GM12878 (cell line): ENCODE results near the gene TNKS2. TPM values are rescaled to one million over a fixed set of nuclear protein-coding genes. Genes with fewer than 3 reads are reported as not detected.

Source experiments
- ATAC-seq: fragments of 200-7000 bp; cut with Tn5 transposase; 3 replicates; pipeline ENCODE4 v1.9.1; 2020; ENCODE audit warnings: mild to moderate bottlenecking, moderate library complexity
- BruUV-seq: library from RNA; stranded (reverse); fragments of 400-500 nt; replicated peaks from 2 replicates; lab custom pipeline; 2021; lab: Mats Ljungman, UMichigan
- CTCF ChIA-PET: fragments of 300-600 bp; sonication (Branson Sonifier 250); formaldehyde crosslinking; extraction: SDS; loops from one replicate; lab custom pipeline; 2021; ENCODE audit warnings: inconsistent platforms; lab: Yijun Ruan, JAX
- POLR2A ChIA-PET: fragments of 350-600 bp; formaldehyde crosslinking; extraction: SDS; loops from one replicate; lab custom pipeline; 2021; ENCODE audit warnings: inconsistent platforms; lab: Charles Lee
- RAD21 ChIA-PET: fragments of 300-600 bp; sonication (Branson Sonifier 250); formaldehyde crosslinking; loops from one replicate; lab custom pipeline; 2023; ENCODE audit warnings: antibody characterized with exemption; ENCODE audit not compliant: unreplicated experiment; lab: Charles Lee
- SMC1A ChIA-PET: fragments of 300-600 bp; sonication (Branson Sonifier 250); formaldehyde crosslinking; loops from one replicate; lab custom pipeline; 2023; ENCODE audit not compliant: unreplicated experiment, uncharacterized antibody; lab: Charles Lee
- DNase-seq: peaks from one replicate; pipeline ENCODE4 v3.0.0-alpha.2; 2011; ENCODE audit warnings: low read depth, low spot score
- FAIRE-seq: peaks from 3 replicates; lab custom pipeline; 2011; peaks lifted over from hg19 to GRCh38; lab: Jason Lieb, UNC
- H2AFZ ChIP-seq: 2 replicates; pipeline ENCODE4 v1.6.0; 2011; ENCODE audit warnings: low read depth, low read length, control low read depth; ENCODE audit not compliant: control insufficient read depth
- H3K27ac ChIP-seq: 2 replicates; pipeline ENCODE4 v1.5.1; 2011; ENCODE audit warnings: control low read depth; ENCODE audit not compliant: control insufficient read depth, insufficient read depth
- H3K27me3 ChIP-seq, 2 experiments: replicated peaks in 1 of 2; 2 replicates each; pipeline versions ENCODE4 v1.6.0 to v1.6.1; 2011; ENCODE audit warnings: low read length in 1 of 2; ENCODE audit not compliant: control insufficient read depth in 2 of 2, insufficient read depth in 2 of 2
- H3K36me3 ChIP-seq, 2 experiments: 2 replicates each; pipeline ENCODE4 v1.5.1; 2011; ENCODE audit warnings: low read length in 1 of 2; ENCODE audit not compliant: control insufficient read depth in 2 of 2, insufficient read depth in 2 of 2
- H3K4me1 ChIP-seq: 2 replicates; pipeline ENCODE4 v1.6.1; 2011; ENCODE audit warnings: mild to moderate bottlenecking, low read length, moderate library complexity, mixed read lengths; ENCODE audit not compliant: control insufficient read depth, insufficient read depth
- H3K4me2 ChIP-seq: 2 replicates; pipeline ENCODE4 v1.6.0; 2011; ENCODE audit warnings: control low read depth; ENCODE audit not compliant: control insufficient read depth, insufficient read depth
- H3K4me3 ChIP-seq: fragments of 200-600 bp; sonication (generic); 2 replicates; pipeline ENCODE4 v1.5.1; 2016
- H3K79me2 ChIP-seq: 2 replicates; pipeline ENCODE4 v1.6.0; 2011; ENCODE audit warnings: low read length; ENCODE audit not compliant: control insufficient read depth, insufficient read depth
- H3K9ac ChIP-seq: 2 replicates; pipeline ENCODE4 v1.8.0; 2011; ENCODE audit warnings: low read length, control low read depth, mixed read lengths; ENCODE audit not compliant: control insufficient read depth, insufficient read depth
- H3K9me3 ChIP-seq: replicated peaks from 3 replicates; pipeline ENCODE4 v1.5.1; 2011; ENCODE audit warnings: mild to moderate bottlenecking, low read length; ENCODE audit not compliant: control insufficient read depth, insufficient read depth
- H4K20me1 ChIP-seq: 2 replicates; pipeline ENCODE4 v1.6.0; 2011; ENCODE audit not compliant: control insufficient read depth, insufficient read depth
- CEBPB ChIP-seq, 2 experiments: fragments of 150-350 bp in 1 of 2; IDR thresholded peaks; 2 replicates each; pipeline ENCODE4 v1.6.1; 2012 to 2014; ENCODE audit warnings: low read depth in 2 of 2, low read length in 2 of 2, borderline replicate concordance in 1 of 2, inconsistent platforms in 1 of 2
- HCFC1 ChIP-seq: fragments of 150-350 bp; IDR thresholded peaks from 2 replicates; pipeline ENCODE4 v1.6.1; 2014; ENCODE audit warnings: low read length
- IRF3 ChIP-seq: fragments of 450-650 bp; IDR thresholded peaks from 2 replicates; pipeline ENCODE4 v1.6.1; 2014; ENCODE audit warnings: mild to moderate bottlenecking
- MYB ChIP-seq: fragments of 150-350 bp; IDR thresholded peaks from 2 replicates; pipeline ENCODE4 v1.6.1; 2014; ENCODE audit warnings: mild to moderate bottlenecking, low read depth, low read length, borderline replicate concordance
- PBX3 ChIP-seq: IDR thresholded peaks from 2 replicates; pipeline ENCODE4 v1.6.1; 2011; ENCODE audit warnings: mild to moderate bottlenecking, low read depth, low read length, moderate library complexity; ENCODE audit not compliant: insufficient replicate concordance
- PML ChIP-seq: IDR thresholded peaks from 2 replicates; pipeline ENCODE4 v1.6.1; 2012; ENCODE audit warnings: low read length, inconsistent platforms
- RELB ChIP-seq: fragments of 450-650 bp; IDR thresholded peaks from 2 replicates; pipeline ENCODE4 v1.6.1; 2017; ENCODE audit warnings: low read depth, mild to moderate bottlenecking, moderate library complexity
- RFX5 ChIP-seq: IDR thresholded peaks from 2 replicates; pipeline ENCODE4 v1.6.1; 2011; ENCODE audit warnings: low read depth, low read length, improper control_type of control experiment
- TBL1XR1 ChIP-seq: IDR thresholded peaks from 2 replicates; pipeline ENCODE4 v1.6.1; 2012; ENCODE audit warnings: low read depth, low read length, improper control_type of control experiment
- ZNF24 ChIP-seq: fragments of 450-650 bp; IDR thresholded peaks from 2 replicates; pipeline ENCODE4 v1.6.1; 2017; ENCODE audit warnings: antibody characterized with exemption, mild to moderate bottlenecking
- WGBS: methylation state at CpG from one replicate; pipeline ENCODE4 v1.1.6; 2016; ENCODE audit warnings: low lambda C conversion rate; ENCODE audit not compliant: insufficient replicate concordance, insufficient coverage; ENCODE audit errors: missing lambda C conversion rate; 5-methylcytosine and 5-hydroxymethylcytosine counted together
- in situ Hi-C: fragments of 300-500 bp; cut with MboI; formaldehyde crosslinking; loops from 9 replicates; pipeline ENCODE4 v1.14.3; 2018; ENCODE audit warnings: mixed read lengths
- intact Hi-C: fragments of 100-400 bp; cut with micrococcal nuclease; formaldehyde crosslinking; loops from one replicate; pipeline ENCODE4 v1.14.2; 2022; ENCODE audit not compliant: unreplicated experiment
- polyA plus RNA-seq, 11 experiments: library from polyadenylated mRNA; depleted of rRNA in 4 of 11; unstranded in 6 of 11; stranded (reverse) in 5 of 11; fragments of >200 nt; fragmentation: Nextera tagmentation in 4 of 11; fragmentation: Illumina TruSeq in 1 of 11; extraction: Ambion mirVana in 4 of 11; extraction: Trizol in 1 of 11; gene quantifications; 1 replicate in 1 of 11; 2 replicates in 10 of 11; pipeline versions ENCODE4 v1.2.1 to v1.2.3, GENCODE V29; 2011 to 2016; ENCODE audit warnings: inconsistent platforms in 2 of 11, missing spikeins in 2 of 11, low read depth in 1 of 11
- total RNA-seq, 4 experiments: library from RNA; depleted of rRNA in 3 of 4; stranded (reverse); fragments of >200 nt in 3 of 4; fragmentation: Illumina TruSeq in 1 of 4; extraction: Trizol in 1 of 4; gene quantifications; 2 replicates each; pipeline versions ENCODE4 v1.2.1 to v1.2.3, GENCODE V29; 2013 to 2021
- TF ChIP-seq, protein P1 (sequence below): fragments of 450-650 bp; IDR thresholded peaks from 2 replicates; pipeline ENCODE4 v1.6.1; 2018; ENCODE audit warnings: borderline replicate concordance, mild to moderate bottlenecking; ENCODE audit not compliant: partially characterized antibody
- TF ChIP-seq, protein P2 (sequence below): IDR thresholded peaks from 2 replicates; pipeline ENCODE4 v1.6.1; 2012; ENCODE audit warnings: improper control_type of control experiment, low read depth, low read length; ENCODE audit not compliant: insufficient replicate concordance

TNKS2 gene
- total and polyA plus RNA-seq, 10 of the 15 experiments (the other 5 are each of a cell fraction or from before 2014, with no cell fraction given): 2.9 to 24.2 (median 6.9) TPM

DNA sequence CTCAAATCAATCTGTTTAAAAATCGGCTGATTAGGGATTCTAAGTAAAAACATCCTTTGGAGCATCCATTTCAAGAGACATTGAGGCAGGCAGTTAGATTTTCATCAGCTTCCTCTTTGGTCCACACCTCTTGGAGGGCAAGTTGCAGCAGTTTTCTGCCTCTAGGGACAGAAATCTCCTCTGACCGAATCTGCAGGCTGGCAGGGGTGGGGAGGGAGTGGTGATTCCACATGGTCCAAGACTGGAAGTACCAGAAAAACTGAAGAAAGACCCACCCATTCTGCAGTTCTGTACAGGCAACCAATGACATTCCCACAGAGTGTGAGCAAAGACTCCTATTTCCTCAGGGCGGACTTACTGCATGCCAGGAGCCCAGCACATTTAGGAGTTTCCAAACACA lies 82.1 kb downstream of the TNKS2 start:
- H3K79me2 ChIP-seq: no peaks in the 10 kb centered on the region
- no TSS peak for BruUV-seq
- intact Hi-C loops: no loop called here
- H3K4me3 ChIP-seq: no peak overlapping the region
- WGBS: 23% methylated on average over 3 of the region's 3 CpGs
- no peaks in the 10 kb centered on the region for H3K36me3 ChIP-seq
- no peak overlapping the region for H3K9ac ChIP-seq
- in situ Hi-C loops: no loop called here
- SMC1A ChIA-PET: interaction anchor here (2.3 kb wide), 1 partner anchor 16 kb away, joined by 5 read pairs; no protein-coding TSS in a partner anchor
- DNase-seq (no peak), ATAC-seq (no peak), FAIRE-seq (no peak)
- H2AFZ ChIP-seq: no peak overlapping the region
- CTCF ChIA-PET: no interaction called here
- no peak overlapping the region for H3K27ac ChIP-seq
- no peaks in the 10 kb centered on the region for H3K9me3 ChIP-seq
- H4K20me1 ChIP-seq: no peaks in the 10 kb centered on the region
- RAD21 ChIA-PET: no interaction called here
- H3K4me1 ChIP-seq: no peaks in the 10 kb centered on the region
- no peaks in the 10 kb centered on the region for H3K27me3 ChIP-seq
- no peak overlapping the region for H3K4me2 ChIP-seq
- POLR2A ChIA-PET: no interaction called here
- TF ChIP-seq, protein P1, sequence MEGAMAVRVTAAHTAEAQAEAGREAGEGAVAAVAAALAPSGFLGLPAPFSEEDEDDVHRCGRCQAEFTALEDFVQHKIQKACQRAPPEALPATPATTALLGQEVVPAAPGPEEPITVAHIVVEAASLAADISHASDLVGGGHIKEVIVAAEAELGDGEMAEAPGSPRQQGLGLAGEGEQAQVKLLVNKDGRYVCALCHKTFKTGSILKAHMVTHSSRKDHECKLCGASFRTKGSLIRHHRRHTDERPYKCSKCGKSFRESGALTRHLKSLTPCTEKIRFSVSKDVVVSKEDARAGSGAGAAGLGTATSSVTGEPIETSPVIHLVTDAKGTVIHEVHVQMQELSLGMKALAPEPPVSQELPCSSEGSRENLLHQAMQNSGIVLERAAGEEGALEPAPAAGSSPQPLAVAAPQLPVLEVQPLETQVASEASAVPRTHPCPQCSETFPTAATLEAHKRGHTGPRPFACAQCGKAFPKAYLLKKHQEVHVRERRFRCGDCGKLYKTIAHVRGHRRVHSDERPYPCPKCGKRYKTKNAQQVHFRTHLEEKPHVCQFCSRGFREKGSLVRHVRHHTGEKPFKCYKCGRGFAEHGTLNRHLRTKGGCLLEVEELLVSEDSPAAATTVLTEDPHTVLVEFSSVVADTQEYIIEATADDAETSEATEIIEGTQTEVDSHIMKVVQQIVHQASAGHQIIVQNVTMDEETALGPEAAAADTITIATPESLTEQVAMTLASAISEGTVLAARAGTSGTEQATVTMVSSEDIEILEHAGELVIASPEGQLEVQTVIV: no peak
- TF ChIP-seq, protein P2, sequence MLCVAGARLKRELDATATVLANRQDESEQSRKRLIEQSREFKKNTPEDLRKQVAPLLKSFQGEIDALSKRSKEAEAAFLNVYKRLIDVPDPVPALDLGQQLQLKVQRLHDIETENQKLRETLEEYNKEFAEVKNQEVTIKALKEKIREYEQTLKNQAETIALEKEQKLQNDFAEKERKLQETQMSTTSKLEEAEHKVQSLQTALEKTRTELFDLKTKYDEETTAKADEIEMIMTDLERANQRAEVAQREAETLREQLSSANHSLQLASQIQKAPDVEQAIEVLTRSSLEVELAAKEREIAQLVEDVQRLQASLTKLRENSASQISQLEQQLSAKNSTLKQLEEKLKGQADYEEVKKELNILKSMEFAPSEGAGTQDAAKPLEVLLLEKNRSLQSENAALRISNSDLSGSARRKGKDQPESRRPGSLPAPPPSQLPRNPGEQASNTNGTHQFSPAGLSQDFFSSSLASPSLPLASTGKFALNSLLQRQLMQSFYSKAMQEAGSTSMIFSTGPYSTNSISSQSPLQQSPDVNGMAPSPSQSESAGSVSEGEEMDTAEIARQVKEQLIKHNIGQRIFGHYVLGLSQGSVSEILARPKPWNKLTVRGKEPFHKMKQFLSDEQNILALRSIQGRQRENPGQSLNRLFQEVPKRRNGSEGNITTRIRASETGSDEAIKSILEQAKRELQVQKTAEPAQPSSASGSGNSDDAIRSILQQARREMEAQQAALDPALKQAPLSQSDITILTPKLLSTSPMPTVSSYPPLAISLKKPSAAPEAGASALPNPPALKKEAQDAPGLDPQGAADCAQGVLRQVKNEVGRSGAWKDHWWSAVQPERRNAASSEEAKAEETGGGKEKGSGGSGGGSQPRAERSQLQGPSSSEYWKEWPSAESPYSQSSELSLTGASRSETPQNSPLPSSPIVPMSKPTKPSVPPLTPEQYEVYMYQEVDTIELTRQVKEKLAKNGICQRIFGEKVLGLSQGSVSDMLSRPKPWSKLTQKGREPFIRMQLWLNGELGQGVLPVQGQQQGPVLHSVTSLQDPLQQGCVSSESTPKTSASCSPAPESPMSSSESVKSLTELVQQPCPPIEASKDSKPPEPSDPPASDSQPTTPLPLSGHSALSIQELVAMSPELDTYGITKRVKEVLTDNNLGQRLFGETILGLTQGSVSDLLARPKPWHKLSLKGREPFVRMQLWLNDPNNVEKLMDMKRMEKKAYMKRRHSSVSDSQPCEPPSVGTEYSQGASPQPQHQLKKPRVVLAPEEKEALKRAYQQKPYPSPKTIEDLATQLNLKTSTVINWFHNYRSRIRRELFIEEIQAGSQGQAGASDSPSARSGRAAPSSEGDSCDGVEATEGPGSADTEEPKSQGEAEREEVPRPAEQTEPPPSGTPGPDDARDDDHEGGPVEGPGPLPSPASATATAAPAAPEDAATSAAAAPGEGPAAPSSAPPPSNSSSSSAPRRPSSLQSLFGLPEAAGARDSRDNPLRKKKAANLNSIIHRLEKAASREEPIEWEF: no peak
- no peak for TF ChIP-seq PBX3
- TF ChIP-seq HCFC1: no peak
- no peak for TF ChIP-seq CEBPB (IDR thresholded peaks at IDR 0.05; ENCODE audit: borderline replicate concordance in 1 of 2, low read depth in 2 of 2, low read length in 2 of 2)
- TF ChIP-seq TBL1XR1: no peak
- no peak for TF ChIP-seq PML
- no peak for TF ChIP-seq ZNF24
- TF ChIP-seq IRF3: no peak
- no peak for TF ChIP-seq RFX5
- TF ChIP-seq MYB: no peak
- TF ChIP-seq RELB: no peak
